DOHH2 (cell line): Measurements from ENCODE around the gene CARD18.

ENCODE experiments used
- EZH2phosphoT487 ChIP-seq: fragments of 200-600 bp; sonication (generic); IDR thresholded peaks from 2 replicates; pipeline ENCODE4 v1.6.1; 2017; ENCODE audit warnings: borderline replicate concordance, mild to moderate bottlenecking, antibody characterized with exemption, low read length, moderate library complexity, mixed read lengths
- TF ChIP-seq, protein P1 (sequence below): fragments of 200-600 bp; sonication (generic); IDR thresholded peaks from one replicate; pipeline ENCODE4 v1.5.1; 2014; ENCODE audit warnings: antibody characterized with exemption, mild to moderate bottlenecking, low read depth, low read length; ENCODE audit not compliant: poor library complexity, severe bottlenecking

DNA sequence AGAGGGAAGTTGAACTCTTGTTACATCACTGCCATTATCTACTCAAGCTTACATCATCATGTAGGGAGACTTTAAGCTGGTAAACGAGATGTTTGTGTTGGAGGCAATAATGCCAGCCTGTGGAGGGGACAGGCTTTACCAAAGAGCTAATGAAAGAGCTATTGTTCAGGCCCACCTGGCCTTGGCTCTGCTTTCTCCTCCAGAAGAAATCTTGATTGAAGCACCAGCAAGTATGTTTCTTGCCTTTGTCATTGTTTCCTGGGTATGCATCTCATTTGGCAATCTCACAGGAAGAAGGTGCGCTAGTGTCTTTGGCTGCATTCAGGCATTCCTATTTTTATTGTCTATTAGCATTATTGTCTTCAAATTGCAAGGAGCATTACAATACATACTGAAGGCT lies 16.7 kb upstream of the CARD18 start:
- TF ChIP-seq, protein P1, sequence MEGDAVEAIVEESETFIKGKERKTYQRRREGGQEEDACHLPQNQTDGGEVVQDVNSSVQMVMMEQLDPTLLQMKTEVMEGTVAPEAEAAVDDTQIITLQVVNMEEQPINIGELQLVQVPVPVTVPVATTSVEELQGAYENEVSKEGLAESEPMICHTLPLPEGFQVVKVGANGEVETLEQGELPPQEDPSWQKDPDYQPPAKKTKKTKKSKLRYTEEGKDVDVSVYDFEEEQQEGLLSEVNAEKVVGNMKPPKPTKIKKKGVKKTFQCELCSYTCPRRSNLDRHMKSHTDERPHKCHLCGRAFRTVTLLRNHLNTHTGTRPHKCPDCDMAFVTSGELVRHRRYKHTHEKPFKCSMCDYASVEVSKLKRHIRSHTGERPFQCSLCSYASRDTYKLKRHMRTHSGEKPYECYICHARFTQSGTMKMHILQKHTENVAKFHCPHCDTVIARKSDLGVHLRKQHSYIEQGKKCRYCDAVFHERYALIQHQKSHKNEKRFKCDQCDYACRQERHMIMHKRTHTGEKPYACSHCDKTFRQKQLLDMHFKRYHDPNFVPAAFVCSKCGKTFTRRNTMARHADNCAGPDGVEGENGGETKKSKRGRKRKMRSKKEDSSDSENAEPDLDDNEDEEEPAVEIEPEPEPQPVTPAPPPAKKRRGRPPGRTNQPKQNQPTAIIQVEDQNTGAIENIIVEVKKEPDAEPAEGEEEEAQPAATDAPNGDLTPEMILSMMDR, result no peak
- no peak for TF ChIP-seq EZH2phosphoT487
